Astrocyte (in vitro differentiated cells and primary cell): ENCODE data around the gene NKAIN2.

Experiments used
- EZH2 ChIP-seq: IDR thresholded peaks from 2 replicates; pipeline ENCODE4 v1.6.1; 2012; ENCODE audit warnings: mild to moderate bottlenecking, low read length, inconsistent platforms; ENCODE audit not compliant: insufficient read depth
- TF ChIP-seq, protein P1 (sequence below): IDR thresholded peaks from 2 replicates; pipeline ENCODE4 v1.5.1; 2011; ENCODE audit warnings: low read depth, mild to moderate bottlenecking, inconsistent platforms, low read length, moderate library complexity; ENCODE audit not compliant: insufficient read depth

DNA sequence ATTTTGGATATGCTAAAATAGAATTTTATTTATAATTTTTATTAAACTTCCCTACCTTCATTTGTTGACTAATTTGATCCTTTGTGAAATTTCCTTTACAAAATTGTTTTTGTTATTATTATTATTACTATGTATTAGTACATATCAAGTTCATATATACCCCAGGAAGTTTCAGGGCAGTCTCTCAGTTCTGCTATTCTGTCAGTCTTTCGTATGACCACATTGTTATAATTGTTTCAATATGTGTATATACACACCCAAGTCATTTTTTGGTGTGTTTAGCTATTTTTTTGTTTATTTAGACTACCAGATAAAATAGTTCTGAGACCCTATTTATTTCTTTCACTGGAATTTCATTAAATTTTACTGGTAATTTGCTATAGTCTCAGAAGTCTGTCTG lies 72.1 kb downstream of the NKAIN2 start:
- TF ChIP-seq, protein P1, sequence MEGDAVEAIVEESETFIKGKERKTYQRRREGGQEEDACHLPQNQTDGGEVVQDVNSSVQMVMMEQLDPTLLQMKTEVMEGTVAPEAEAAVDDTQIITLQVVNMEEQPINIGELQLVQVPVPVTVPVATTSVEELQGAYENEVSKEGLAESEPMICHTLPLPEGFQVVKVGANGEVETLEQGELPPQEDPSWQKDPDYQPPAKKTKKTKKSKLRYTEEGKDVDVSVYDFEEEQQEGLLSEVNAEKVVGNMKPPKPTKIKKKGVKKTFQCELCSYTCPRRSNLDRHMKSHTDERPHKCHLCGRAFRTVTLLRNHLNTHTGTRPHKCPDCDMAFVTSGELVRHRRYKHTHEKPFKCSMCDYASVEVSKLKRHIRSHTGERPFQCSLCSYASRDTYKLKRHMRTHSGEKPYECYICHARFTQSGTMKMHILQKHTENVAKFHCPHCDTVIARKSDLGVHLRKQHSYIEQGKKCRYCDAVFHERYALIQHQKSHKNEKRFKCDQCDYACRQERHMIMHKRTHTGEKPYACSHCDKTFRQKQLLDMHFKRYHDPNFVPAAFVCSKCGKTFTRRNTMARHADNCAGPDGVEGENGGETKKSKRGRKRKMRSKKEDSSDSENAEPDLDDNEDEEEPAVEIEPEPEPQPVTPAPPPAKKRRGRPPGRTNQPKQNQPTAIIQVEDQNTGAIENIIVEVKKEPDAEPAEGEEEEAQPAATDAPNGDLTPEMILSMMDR, result no peak
- TF ChIP-seq EZH2, result no peak
